ENCODE data around the gene ASTN2. TPM values are rescaled to one million over a fixed set of nuclear protein-coding genes. Genes with fewer than 3 reads are reported as not detected.

The ASTN2 gene
- polyA plus RNA-seq, 3 donors from 2014 or later = 1.7 to 4.5 (median 2.2) TPM

DNA sequence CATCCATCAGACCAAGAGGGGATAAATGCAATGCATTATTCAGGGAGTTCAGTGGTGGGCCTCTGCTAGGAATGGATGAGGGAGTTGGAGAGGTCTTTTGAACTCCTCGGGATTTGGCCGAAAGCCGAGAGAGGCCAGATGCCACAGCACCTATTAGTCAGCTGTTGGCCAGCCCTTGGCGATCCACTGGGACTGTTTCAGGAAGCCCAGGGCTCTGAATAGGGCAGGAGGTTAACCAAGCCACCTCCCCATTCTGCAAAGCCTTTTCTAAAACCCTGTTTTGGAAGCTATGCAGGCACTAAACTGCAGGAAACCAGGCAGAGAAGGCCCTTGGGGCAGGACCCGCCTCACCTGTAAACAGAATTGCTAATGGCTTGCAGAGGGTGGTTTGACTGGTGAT lies 37.8 kb downstream of the ASTN2 start:
- H3K27me3 Mint-ChIP-seq (ENCODE audit: low read depth in 3 of 3) = peaks cover 0 to 6% (median 4%) of the 10 kb centered on the region in 3 donors

GRCh38 chr9:117375956-117376355 lies 38.9 kb downstream of the ASTN2 start:
- no peak overlapping the region for H3K27ac Mint-ChIP-seq
- H3K9me3 Mint-ChIP-seq = peaks cover 0 to 49% (median 4%) of the 10 kb centered on the region in 6 donors
- peaks cover 0 to 4% (median 3%) of the 10 kb centered on the region in 3 donors for H3K27me3 Mint-ChIP-seq (ENCODE audit: low read depth in 3 of 3)
- no peak overlapping the region for H3K4me3 Mint-ChIP-seq
- H3K36me3 Mint-ChIP-seq = no peaks in the 10 kb centered on the region
- H3K4me1 Mint-ChIP-seq = no peaks in the 10 kb centered on the region
- no peak for DNase-seq

More for the DNA sequence above, 37.8 kb downstream of the ASTN2 start:
- no peaks in the 10 kb centered on the region for H3K36me3 Mint-ChIP-seq
- no peak for DNase-seq
- no peaks in the 10 kb centered on the region for H3K4me1 Mint-ChIP-seq
- H3K27ac Mint-ChIP-seq = no peak overlapping the region
- peaks cover 0 to 54% (median 4%) of the 10 kb centered on the region in 6 donors for H3K9me3 Mint-ChIP-seq
- no peak overlapping the region for H3K4me3 Mint-ChIP-seq

- Mint-ChIP-seq H3K9me3 (peaks cover 0 to 38% (median 2%) of the 10 kb centered on the region in 6 donors), H3K4me3 (no peak overlapping the region), H3K27me3 (ENCODE audit: low read depth in 3 of 3) (peaks cover 0 to 3% (median 2%) of the 10 kb centered on the region in 3 donors), H3K27ac (no peak overlapping the region), H3K4me1 (no peaks in the 10 kb centered on the region), H3K36me3 (no peaks in the 10 kb centered on the region)
- no peak for DNase-seq
These were observed 40.7 kb downstream of the ASTN2 start for GRCh38 chr9:117374076-117374725.

DNA sequence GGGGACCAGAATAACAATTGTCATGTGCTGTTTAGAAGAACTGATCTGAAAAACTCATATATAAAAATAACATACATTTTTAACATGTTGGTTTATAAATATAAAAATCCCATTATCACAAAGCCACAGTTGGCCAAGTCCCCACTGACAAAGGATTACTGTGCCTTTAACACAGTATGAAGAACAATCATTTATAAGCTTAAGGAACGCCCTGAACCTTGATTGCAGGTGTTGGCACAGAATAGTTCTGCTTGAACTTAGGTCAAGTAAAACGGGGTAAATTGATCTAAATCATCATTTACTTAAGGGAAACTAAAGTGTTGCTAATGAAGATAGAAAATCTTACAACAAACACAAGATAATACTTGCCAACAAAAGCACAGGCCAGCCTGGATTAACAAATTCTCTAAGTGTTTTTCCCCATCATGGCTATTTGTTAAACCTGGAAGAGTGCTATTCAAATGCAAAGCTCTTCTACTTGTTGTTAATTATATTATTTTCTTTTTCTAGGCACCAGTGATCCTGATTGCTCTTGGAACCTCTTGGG lies 46.1 kb downstream of the ASTN2 start:
- H3K27me3 Mint-ChIP-seq (ENCODE audit: low read depth in 3 of 3) = peaks cover 0 to 2% (median 0%) of the 10 kb centered on the region in 3 donors
- H3K9me3 Mint-ChIP-seq = peaks cover 0 to 6% (median 2%) of the 10 kb centered on the region in 6 donors
- no peak for DNase-seq
- H3K27ac Mint-ChIP-seq = no peak overlapping the region
- no peaks in the 10 kb centered on the region for H3K36me3 Mint-ChIP-seq
- no peak overlapping the region for H3K4me3 Mint-ChIP-seq
- H3K4me1 Mint-ChIP-seq = no peaks in the 10 kb centered on the region

DNA sequence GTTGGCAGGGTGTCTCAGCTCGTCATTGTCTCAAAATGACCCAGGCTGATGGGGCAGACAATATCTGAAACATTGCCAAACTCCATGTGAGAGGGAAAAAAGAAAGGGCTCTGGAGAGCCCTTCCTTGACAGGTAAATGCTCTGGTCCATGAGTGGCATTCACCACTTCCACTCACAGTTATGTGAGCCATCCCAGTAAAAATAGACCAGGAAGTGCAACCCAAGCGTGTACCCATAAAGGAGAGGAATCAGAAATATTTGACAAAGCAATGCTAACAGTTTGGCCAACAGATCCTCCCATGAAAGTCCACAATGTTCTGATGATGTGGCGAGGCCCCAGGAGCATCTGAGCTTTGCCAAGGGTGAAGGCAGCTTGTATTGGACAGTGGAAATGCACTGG lies 49.4 kb downstream of the ASTN2 start:
- Mint-ChIP-seq H3K4me3 (no peak overlapping the region), H3K27ac (no peak overlapping the region), H3K9me3 (peaks cover 0 to 7% (median under 1%) of the 10 kb centered on the region in 6 donors), H3K36me3 (no peaks in the 10 kb centered on the region), H3K27me3 (ENCODE audit: low read depth in 3 of 3) (peaks cover 0 to 6% (median 0%) of the 10 kb centered on the region in 3 donors), H3K4me1 (no peaks in the 10 kb centered on the region)
- no peak for DNase-seq

DNA sequence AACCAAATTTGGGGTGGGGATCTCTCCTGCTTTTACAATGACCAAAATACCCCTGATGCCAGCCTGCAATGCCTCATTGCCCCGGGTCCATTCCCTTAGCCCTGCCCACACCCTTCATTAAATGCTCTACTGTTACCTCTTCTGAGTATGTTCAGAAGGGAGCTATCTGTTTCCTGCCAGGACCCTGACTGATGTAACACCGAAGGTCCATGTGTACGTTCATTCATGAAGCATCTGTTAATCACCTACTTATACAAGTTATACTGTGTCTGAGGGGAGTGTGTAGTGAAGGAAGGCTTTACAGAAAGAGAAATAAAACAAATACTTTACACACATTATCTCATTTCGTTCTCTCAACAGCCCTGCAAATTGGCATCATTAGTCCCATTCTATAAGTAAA lies 51.9 kb downstream of the ASTN2 start:
- H3K36me3 Mint-ChIP-seq = no peaks in the 10 kb centered on the region
- no peak overlapping the region for H3K4me3 Mint-ChIP-seq
- no peaks in the 10 kb centered on the region for H3K4me1 Mint-ChIP-seq
- no peak for DNase-seq
- H3K27me3 Mint-ChIP-seq (ENCODE audit: low read depth in 3 of 3) = peaks cover 0 to 4% (median 0%) of the 10 kb centered on the region in 3 donors
- peaks cover 0 to 7% (median under 1%) of the 10 kb centered on the region in 6 donors for H3K9me3 Mint-ChIP-seq
- no peak overlapping the region for H3K27ac Mint-ChIP-seq

- Mint-ChIP-seq H3K27me3 (ENCODE audit: low read depth in 3 of 3) (peaks cover 0 to 4% (median 4%) of the 10 kb centered on the region in 3 donors), H3K9me3 (peaks cover 0 to 7% (median under 1%) of the 10 kb centered on the region in 6 donors), H3K4me1 (no peaks in the 10 kb centered on the region), H3K4me3 (no peak overlapping the region), H3K36me3 (no peaks in the 10 kb centered on the region), H3K27ac (no peak overlapping the region)
- DNase-seq = no peak
These were observed 54.9 kb downstream of the ASTN2 start for GRCh38 chr9:117359910-117360309.

DNA sequence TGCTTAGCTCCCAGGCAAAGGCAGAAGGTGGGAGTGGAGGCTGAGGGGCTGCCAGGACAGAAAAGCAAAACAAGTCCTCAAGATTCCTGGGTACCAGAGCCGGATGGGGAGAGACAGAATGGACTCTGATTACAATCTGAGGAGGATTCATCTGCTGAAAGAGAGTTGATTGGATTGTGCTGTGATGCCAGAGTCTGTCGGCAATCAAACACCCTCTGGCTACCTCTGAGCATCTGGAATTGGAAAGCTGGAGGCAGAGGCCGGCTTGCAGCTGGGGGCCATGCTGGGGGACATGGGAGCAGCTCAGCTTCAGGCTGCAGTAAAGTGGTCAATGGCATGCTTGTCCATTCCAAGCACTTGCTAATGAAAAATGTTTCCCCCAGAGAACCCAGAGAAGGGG lies 59.3 kb downstream of the ASTN2 start:
- Mint-ChIP-seq H3K36me3 (no peaks in the 10 kb centered on the region), H3K27me3 (ENCODE audit: low read depth in 3 of 3) (peaks cover 0 to 6% (median 0%) of the 10 kb centered on the region in 3 donors), H3K27ac (no peak overlapping the region), H3K9me3 (peaks cover 0 to 5% (median 1%) of the 10 kb centered on the region in 6 donors), H3K4me3 (no peak overlapping the region), H3K4me1 (no peaks in the 10 kb centered on the region)
- no peak for DNase-seq

- Mint-ChIP-seq H3K9me3 (peaks cover 0 to 5% (median 2%) of the 10 kb centered on the region in 6 donors), H3K27me3 (ENCODE audit: low read depth in 3 of 3) (peaks cover 0 to 6% (median 0%) of the 10 kb centered on the region in 3 donors), H3K4me3 (no peak overlapping the region), H3K36me3 (no peaks in the 10 kb centered on the region), H3K27ac (no peak overlapping the region), H3K4me1 (no peaks in the 10 kb centered on the region)
- no peak for DNase-seq
These were observed 59.9 kb downstream of the ASTN2 start for GRCh38 chr9:117354997-117355396.

- H3K27me3 Mint-ChIP-seq (ENCODE audit: low read depth in 3 of 3) = peaks cover 0 to 6% (median 0%) of the 10 kb centered on the region in 3 donors
These were observed 60.5 kb downstream of the ASTN2 start for GRCh38 chr9:117354244-117354847.

GRCh38 chr9:117344892-117345660 lies 69.8 kb downstream of the ASTN2 start:
- no peak overlapping the region for H3K4me3 Mint-ChIP-seq
- no peak overlapping the region for H3K27ac Mint-ChIP-seq

More at GRCh38 chr9:117354244-117354847, 60.5 kb downstream of the ASTN2 start:
- H3K4me1 Mint-ChIP-seq = no peaks in the 10 kb centered on the region
- no peak overlapping the region for H3K4me3 Mint-ChIP-seq
- peaks cover 0 to 5% (median 2%) of the 10 kb centered on the region in 6 donors for H3K9me3 Mint-ChIP-seq
- no peak for DNase-seq
- H3K36me3 Mint-ChIP-seq = no peaks in the 10 kb centered on the region
- H3K27ac Mint-ChIP-seq = no peak overlapping the region

DNA sequence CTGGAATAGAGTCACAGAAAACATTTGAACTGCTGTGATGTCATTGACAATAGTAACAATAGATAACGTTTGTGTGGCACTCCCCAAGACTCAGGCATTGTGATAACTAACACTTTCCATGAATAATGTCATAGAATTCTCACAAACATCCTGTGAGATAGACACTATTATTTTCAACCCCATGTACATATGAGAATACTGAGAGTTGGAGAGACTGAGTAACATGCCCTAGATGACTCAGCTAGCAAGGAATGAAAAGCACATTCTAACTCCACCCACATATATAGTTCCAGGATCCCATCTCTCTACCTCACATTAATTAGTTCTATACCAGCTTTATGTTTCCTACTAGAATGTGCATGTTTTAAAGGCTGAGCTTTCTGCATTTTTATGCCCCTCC lies 71.4 kb downstream of the ASTN2 start:
- peaks cover 0 to 11% (median 0%) of the 10 kb centered on the region in 6 donors for H3K9me3 Mint-ChIP-seq
- no peak overlapping the region for H3K27ac Mint-ChIP-seq
- peaks cover 0 to 3% (median 2%) of the 10 kb centered on the region in 3 donors for H3K27me3 Mint-ChIP-seq (ENCODE audit: low read depth in 3 of 3)
- no peaks in the 10 kb centered on the region for H3K4me1 Mint-ChIP-seq
- H3K4me3 Mint-ChIP-seq = no peak overlapping the region
- no peaks in the 10 kb centered on the region for H3K36me3 Mint-ChIP-seq
- DNase-seq = no peak

More at GRCh38 chr9:117344892-117345660, 69.8 kb downstream of the ASTN2 start:
- H3K27me3 Mint-ChIP-seq (ENCODE audit: low read depth in 3 of 3) = peaks cover 0 to 3% (median 2%) of the 10 kb centered on the region in 3 donors
- H3K36me3 Mint-ChIP-seq = no peaks in the 10 kb centered on the region
- peaks cover 0 to 5% (median 0%) of the 10 kb centered on the region in 6 donors for H3K9me3 Mint-ChIP-seq
- no peaks in the 10 kb centered on the region for H3K4me1 Mint-ChIP-seq
- no peak for DNase-seq

- Mint-ChIP-seq H3K4me1 (no peaks in the 10 kb centered on the region), H3K27ac (no peak overlapping the region), H3K4me3 (no peak overlapping the region), H3K9me3 (peaks cover 0 to 14% (median under 1%) of the 10 kb centered on the region in 6 donors), H3K36me3 (no peaks in the 10 kb centered on the region), H3K27me3 (ENCODE audit: low read depth in 3 of 3) (peaks cover 0 to 3% (median 2%) of the 10 kb centered on the region in 3 donors)
- no peak for DNase-seq
These were observed 73.7 kb downstream of the ASTN2 start for GRCh38 chr9:117341151-117341550.

All from immature natural killer cell (primary cell).